GM10266 (cell line): ENCODE data around the gene EXOC3L1.

Source experiments
- DNase-seq: peaks from one replicate; pipeline ENCODE4 v3.0.0; 2012; ENCODE audit errors: extremely low spot score
- CTCF ChIP-seq: IDR thresholded peaks from 2 replicates; pipeline ENCODE4 v1.5.1; 2012; ENCODE audit warnings: mild to moderate bottlenecking, low read depth; ENCODE audit not compliant: control insufficient read depth, insufficient read depth; ENCODE audit errors: missing control alignments

EXOC3L1 gene

GRCh38 chr16:67190041-67190440, at the start of gene EXOC3L1:
Gene EXOC3L1 (minus strand): TSS chr16:67190136. CDS start chr16:67189676, 460 bp downstream.
- no peak for TF ChIP-seq CTCF

GRCh38 chr16:67238806-67239470, 49.0 kb upstream of the EXOC3L1 start:
- DNase-seq, result no peak
- TF ChIP-seq CTCF, result no peak

More at GRCh38 chr16:67190041-67190440, at the start of gene EXOC3L1:
- no peak for DNase-seq

GRCh38 chr16:67238278-67238575, 48.3 kb upstream of the EXOC3L1 start:
- DNase-seq, result no peak

GRCh38 chr16:67237396-67238277, 47.7 kb upstream of the EXOC3L1 start:
- no peak for TF ChIP-seq CTCF
- DNase-seq, result no peak

More at GRCh38 chr16:67238278-67238575, 48.3 kb upstream of the EXOC3L1 start:
- TF ChIP-seq CTCF, result no peak

- peak; percentile 81 for DNase-seq
Observed at GRCh38 chr16:67236563-67237395, 46.8 kb upstream of the EXOC3L1 start.

More at GRCh38 chr16:67236563-67237395, 46.8 kb upstream of the EXOC3L1 start:
- TF ChIP-seq CTCF, result no peak
